ENCODE measurements around the gene ANKRD60. TPM values are rescaled to one million over a fixed set of nuclear protein-coding genes. Genes with fewer than 3 reads are reported as not detected.

Gene ANKRD60
- total RNA-seq: 0.27 TPM in 1 of 2 replicates, not detected in the other
- not detected for total RNA-seq (2013)
- polyA plus RNA-seq: not detected in 2 replicates
- polyA minus RNA-seq: 0.71 and 1.3 TPM in 2 replicates

- peak within 1 kb of the TSS; percentile 11 for H2AFZ ChIP-seq (ENCODE audit: insufficient read depth, low read depth, low read length, poor library complexity, severe bottlenecking)
- intact Hi-C loops (cut with micrococcal nuclease): no loop called here
- CTCF ChIA-PET: interaction anchor here (1.6 kb wide), 1 partner anchor 18 kb away, joined by 3 read pairs; no protein-coding TSS in a partner anchor
Measured at GRCh38 chr20:58228484-58229197, at the start of gene ANKRD60. TSS of gene ANKRD60 (minus strand) at chr20:58228653. CDS start at chr20:58228653, 0 bp downstream.

More at GRCh38 chr20:58228484-58229197, at the start of gene ANKRD60:
- POLR2A ChIA-PET: interaction anchor here (0.6 kb wide), 1 partner anchor 202 kb away, joined by 3 read pairs; no protein-coding TSS in a partner anchor
- no peak within 1 kb of the TSS for H3K27ac ChIP-seq (ENCODE audit: low read length in 2 of 2)
- H3K27me3 ChIP-seq (replicated peaks in 1 of 4; ENCODE audit: control extremely low read depth in 1 of 4, control insufficient read depth in 3 of 4, insufficient read depth in 4 of 4, low read length in 3 of 4): peaks cover 2 to 48% (median 31%) of the 10 kb centered on the region in 4 experiments
- H3K27ac Mint-ChIP-seq: peak within 1 kb of the TSS; percentile 8
- H3K4me2 ChIP-seq (replicated peaks; ENCODE audit: low read depth, low read length, poor library complexity, severe bottlenecking): peak within 1 kb of the TSS; percentile 70
- DNase-seq: peak; percentile 77
- 5% methylated on average over 70 of the region's 74 CpGs for WGBS (ENCODE audit: insufficient coverage)
- peak within 1 kb of the TSS; percentile 69 for H3K4me3 Mint-ChIP-seq
- TF ChIP-seq CTCF (IDR thresholded peaks at IDR 0.05): no peak
- peak; percentile 88 for TF ChIP-seq EZH2 (IDR thresholded peaks at IDR 0.05; ENCODE audit: borderline replicate concordance, insufficient read depth, low read depth, low read length, poor library complexity, severe bottlenecking)
- no peaks in the 10 kb centered on the region for H4K20me1 ChIP-seq (ENCODE audit: control insufficient read depth, insufficient read depth, low read length, poor library complexity, severe bottlenecking)
- H3K4me1 ChIP-seq (ENCODE audit: control insufficient read depth in 2 of 2, insufficient read depth in 2 of 2, low read length in 2 of 2): peaks cover 13 to 22% of the 10 kb centered on the region in 2 donors
- H3K79me2 ChIP-seq (ENCODE audit: control insufficient read depth, insufficient read depth, low read length): no peaks in the 10 kb centered on the region
- peak within 1 kb of the TSS; percentile 20 for H3K9ac ChIP-seq (ENCODE audit: low read length)
- H3K9me3 Mint-ChIP-seq (ENCODE audit: insufficient read depth): no peaks in the 10 kb centered on the region
- peak within 1 kb of the TSS in 2 of 5 experiments; percentile 8 to 28 for H3K4me3 ChIP-seq (ENCODE audit: control extremely low read depth in 1 of 5, extremely low read depth in 1 of 5, insufficient read depth in 1 of 5, low read depth in 2 of 5, low read length in 4 of 5)
- H3K4me1 Mint-ChIP-seq: peaks cover 18% of the 10 kb centered on the region
- peaks cover 0 to 11% (median 2%) of the 10 kb centered on the region in 3 donors for H3K9me3 ChIP-seq (ENCODE audit: control extremely low read depth in 1 of 3, control insufficient read depth in 2 of 3, insufficient read depth in 1 of 3, low read length in 2 of 3)
- ATAC-seq (ENCODE audit: low read depth): peak; percentile 86
- peaks cover 0 to 3% of the 10 kb centered on the region in 2 experiments for H3K36me3 ChIP-seq (replicated peaks in 1 of 2; ENCODE audit: control extremely low read depth in 1 of 2, control insufficient read depth in 1 of 2, extremely low read depth in 1 of 2, insufficient read depth in 2 of 2, low read length in 1 of 2)
- H3K27me3 Mint-ChIP-seq: peaks cover 47% of the 10 kb centered on the region

Measured in B cell (primary cell).